ENCODE data around the gene NIPA2.

DNA sequence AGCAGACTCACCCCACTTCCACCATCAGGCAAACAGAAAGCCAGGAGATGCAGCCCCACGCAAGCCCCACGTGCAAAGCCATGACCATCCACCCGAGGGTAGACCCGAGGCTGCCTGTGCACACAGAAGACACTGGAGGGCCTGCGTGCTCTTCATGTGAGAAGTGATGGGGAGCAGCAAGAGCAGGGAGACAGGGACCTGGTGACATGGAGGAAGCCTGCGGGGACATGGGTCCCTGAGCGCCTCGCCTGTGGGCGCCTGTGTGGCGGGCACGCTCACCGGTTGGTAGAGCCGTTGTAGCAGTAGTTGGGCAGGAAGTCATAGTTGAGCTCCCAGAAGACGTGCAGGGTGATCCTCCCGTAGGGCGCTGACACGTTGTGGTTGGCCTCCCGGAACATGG lies 65.0 kb downstream of the NIPA2 start:
- TF ChIP-seq, protein P1, sequence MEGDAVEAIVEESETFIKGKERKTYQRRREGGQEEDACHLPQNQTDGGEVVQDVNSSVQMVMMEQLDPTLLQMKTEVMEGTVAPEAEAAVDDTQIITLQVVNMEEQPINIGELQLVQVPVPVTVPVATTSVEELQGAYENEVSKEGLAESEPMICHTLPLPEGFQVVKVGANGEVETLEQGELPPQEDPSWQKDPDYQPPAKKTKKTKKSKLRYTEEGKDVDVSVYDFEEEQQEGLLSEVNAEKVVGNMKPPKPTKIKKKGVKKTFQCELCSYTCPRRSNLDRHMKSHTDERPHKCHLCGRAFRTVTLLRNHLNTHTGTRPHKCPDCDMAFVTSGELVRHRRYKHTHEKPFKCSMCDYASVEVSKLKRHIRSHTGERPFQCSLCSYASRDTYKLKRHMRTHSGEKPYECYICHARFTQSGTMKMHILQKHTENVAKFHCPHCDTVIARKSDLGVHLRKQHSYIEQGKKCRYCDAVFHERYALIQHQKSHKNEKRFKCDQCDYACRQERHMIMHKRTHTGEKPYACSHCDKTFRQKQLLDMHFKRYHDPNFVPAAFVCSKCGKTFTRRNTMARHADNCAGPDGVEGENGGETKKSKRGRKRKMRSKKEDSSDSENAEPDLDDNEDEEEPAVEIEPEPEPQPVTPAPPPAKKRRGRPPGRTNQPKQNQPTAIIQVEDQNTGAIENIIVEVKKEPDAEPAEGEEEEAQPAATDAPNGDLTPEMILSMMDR (conservative IDR thresholded peaks at IDR 0.05 in 1 of 2, IDR thresholded peaks at IDR 0.05 in 1 of 2; ENCODE audit: low read depth in 1 of 2, low read length in 2 of 2): no peak
- no peak for TF ChIP-seq EZH2 (IDR thresholded peaks at IDR 0.05; ENCODE audit: low read length, missing control alignments)
